ENCODE data around the gene LCN15.

- no peak for TF ChIP-seq CTCF (IDR thresholded peaks at IDR 0.05)
- TF ChIP-seq POLR2AphosphoS5 (IDR thresholded peaks at IDR 0.05): no peak
Measured at GRCh38 chr9:136763649-136764035, 676 bp downstream of the LCN15 start.

Data from gastroesophageal sphincter (tissue), 3 donors.